SK-N-SH (cell line): Measurements from ENCODE around the gene SOX30.

Experiments
- JUND ChIP-seq: IDR thresholded peaks from 2 replicates; pipeline ENCODE4 v1.4.0; 2012
- TF ChIP-seq, protein P1 (sequence below): IDR thresholded peaks from 2 replicates; pipeline ENCODE4 v1.4.0; 2012; ENCODE audit warnings: low read depth
- TF ChIP-seq, protein P2 (sequence below): fragments of 200-600 bp; sonication (generic); IDR thresholded peaks from 2 replicates; pipeline ENCODE4 v1.6.1; 2017; ENCODE audit warnings: antibody characterized with exemption, mild to moderate bottlenecking, moderate library complexity

DNA sequence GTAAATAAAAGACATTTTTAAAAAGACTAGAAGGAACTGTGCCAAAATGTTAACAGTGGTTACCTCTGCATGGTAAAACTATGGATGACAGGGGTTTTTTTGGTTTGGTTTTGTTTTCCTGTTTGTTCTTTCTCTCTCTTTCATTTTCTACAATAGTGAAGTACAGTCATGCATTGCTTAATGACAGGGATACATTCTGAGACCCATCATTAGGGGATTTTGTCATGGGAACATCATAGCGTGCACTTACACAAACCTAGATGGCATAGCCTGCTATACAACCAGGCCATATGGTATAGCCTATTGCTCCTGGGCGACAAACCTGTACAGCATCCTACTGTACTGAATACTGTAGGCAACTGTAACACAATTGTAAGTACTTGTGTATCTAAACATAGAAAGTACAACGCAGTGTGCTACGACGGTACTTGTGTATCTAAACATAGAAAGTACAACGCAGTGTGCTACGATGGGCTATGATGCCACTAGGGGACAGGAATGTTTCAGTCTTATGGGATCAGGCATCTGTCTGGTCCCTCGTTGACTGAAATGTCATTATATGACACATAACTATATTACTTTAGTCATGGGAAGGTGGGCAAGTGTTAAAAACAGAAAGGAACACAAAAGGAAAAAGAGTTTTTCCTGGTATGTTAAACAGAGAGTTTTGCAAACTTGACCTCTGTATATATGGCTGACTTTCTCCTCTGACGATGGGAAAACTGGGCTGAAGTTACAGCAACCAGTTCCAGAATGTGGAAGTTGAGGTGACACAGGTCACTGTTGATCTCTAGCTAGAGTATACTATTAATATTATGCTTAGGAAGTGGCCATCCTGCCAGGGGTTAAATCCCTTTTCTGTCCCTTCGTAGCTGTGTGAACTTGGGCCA lies 69.3 kb downstream of the SOX30 start:
- TF ChIP-seq, protein P1, sequence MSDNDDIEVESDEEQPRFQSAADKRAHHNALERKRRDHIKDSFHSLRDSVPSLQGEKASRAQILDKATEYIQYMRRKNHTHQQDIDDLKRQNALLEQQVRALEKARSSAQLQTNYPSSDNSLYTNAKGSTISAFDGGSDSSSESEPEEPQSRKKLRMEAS, result no peak
- TF ChIP-seq, protein P2, sequence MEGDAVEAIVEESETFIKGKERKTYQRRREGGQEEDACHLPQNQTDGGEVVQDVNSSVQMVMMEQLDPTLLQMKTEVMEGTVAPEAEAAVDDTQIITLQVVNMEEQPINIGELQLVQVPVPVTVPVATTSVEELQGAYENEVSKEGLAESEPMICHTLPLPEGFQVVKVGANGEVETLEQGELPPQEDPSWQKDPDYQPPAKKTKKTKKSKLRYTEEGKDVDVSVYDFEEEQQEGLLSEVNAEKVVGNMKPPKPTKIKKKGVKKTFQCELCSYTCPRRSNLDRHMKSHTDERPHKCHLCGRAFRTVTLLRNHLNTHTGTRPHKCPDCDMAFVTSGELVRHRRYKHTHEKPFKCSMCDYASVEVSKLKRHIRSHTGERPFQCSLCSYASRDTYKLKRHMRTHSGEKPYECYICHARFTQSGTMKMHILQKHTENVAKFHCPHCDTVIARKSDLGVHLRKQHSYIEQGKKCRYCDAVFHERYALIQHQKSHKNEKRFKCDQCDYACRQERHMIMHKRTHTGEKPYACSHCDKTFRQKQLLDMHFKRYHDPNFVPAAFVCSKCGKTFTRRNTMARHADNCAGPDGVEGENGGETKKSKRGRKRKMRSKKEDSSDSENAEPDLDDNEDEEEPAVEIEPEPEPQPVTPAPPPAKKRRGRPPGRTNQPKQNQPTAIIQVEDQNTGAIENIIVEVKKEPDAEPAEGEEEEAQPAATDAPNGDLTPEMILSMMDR, result no peak
- TF ChIP-seq JUND, result no peak
